Mesenchymal stem cell (in vitro differentiated cells and primary cell): ENCODE results near the gene MMS19. TPM values are rescaled to one million over a fixed set of nuclear protein-coding genes. Genes with fewer than 3 reads are reported as not detected.

Source experiments
- DNase-seq: peaks from one replicate; pipeline ENCODE4 v3.0.0-alpha.2; 2013
- H2AFZ ChIP-seq: one replicate; pipeline ENCODE4 v1.6.1; 2013; ENCODE audit warnings: low read depth, mild to moderate bottlenecking, control low read depth, inconsistent platforms, low read length, moderate library complexity
- H2AK5ac ChIP-seq: 2 replicates; pipeline ENCODE4 v1.6.1; 2013; ENCODE audit warnings: low read length, moderate library complexity, mild to moderate bottlenecking, inconsistent platforms; ENCODE audit not compliant: severe bottlenecking
- H2BK120ac ChIP-seq: one replicate; pipeline ENCODE4 v1.6.1; 2013; ENCODE audit warnings: low read depth, mild to moderate bottlenecking, inconsistent platforms, low read length, moderate library complexity
- H2BK12ac ChIP-seq, 2 experiments: one replicate each; pipeline ENCODE4 v1.6.1; 2013; ENCODE audit warnings: inconsistent platforms in 2 of 2, low read length in 2 of 2, mild to moderate bottlenecking in 2 of 2, moderate library complexity in 2 of 2, control low read depth in 1 of 2
- H2BK15ac ChIP-seq: one replicate; pipeline ENCODE4 v1.6.1; 2013; ENCODE audit warnings: mild to moderate bottlenecking, low read depth, inconsistent platforms; ENCODE audit not compliant: poor library complexity, severe bottlenecking
- H2BK5ac ChIP-seq: 2 replicates; pipeline ENCODE4 v1.6.1; 2013; ENCODE audit warnings: low read depth, mild to moderate bottlenecking, low read length, control low read depth, inconsistent platforms; ENCODE audit not compliant: poor library complexity, severe bottlenecking
- H3K14ac ChIP-seq, 2 experiments: one replicate each; pipeline ENCODE4 v1.6.1; 2013; ENCODE audit warnings: inconsistent platforms in 2 of 2, low read length in 2 of 2, control low read depth in 1 of 2, mild to moderate bottlenecking in 1 of 2, moderate library complexity in 1 of 2
- H3K18ac ChIP-seq, 2 experiments: one replicate each; pipeline ENCODE4 v1.6.1; 2013; ENCODE audit warnings: inconsistent platforms in 2 of 2, low read length in 2 of 2, control low read depth in 1 of 2, low read depth in 1 of 2, mild to moderate bottlenecking in 1 of 2
- H3K23ac ChIP-seq, 2 experiments: one replicate each; pipeline ENCODE4 v1.6.1; 2013; ENCODE audit warnings: inconsistent platforms in 2 of 2, low read length in 2 of 2, mild to moderate bottlenecking in 2 of 2, moderate library complexity in 2 of 2, control low read depth in 1 of 2
- H3K27ac ChIP-seq: 2 replicates; pipeline ENCODE4 v1.5.1; 2013; ENCODE audit warnings: mild to moderate bottlenecking, moderate library complexity, low read length, control low read depth, inconsistent platforms; ENCODE audit not compliant: poor library complexity, severe bottlenecking
- H3K27me3 ChIP-seq, 2 experiments: 2 replicates each; pipeline versions ENCODE4 v1.6.1 to v1.7.0; 2013; ENCODE audit warnings: low read length in 2 of 2, mild to moderate bottlenecking in 2 of 2, moderate library complexity in 2 of 2, control low read depth in 1 of 2, inconsistent platforms in 1 of 2; ENCODE audit not compliant: control insufficient read depth in 1 of 2, insufficient read depth in 1 of 2
- H3K36me3 ChIP-seq, 2 experiments: 2 replicates each; pipeline versions ENCODE4 v1.6.1 to v1.7.0; 2013; ENCODE audit warnings: low read length in 2 of 2, control low read depth in 1 of 2, inconsistent platforms in 1 of 2, low read depth in 1 of 2, mild to moderate bottlenecking in 1 of 2; ENCODE audit not compliant: insufficient read depth in 2 of 2, control insufficient read depth in 1 of 2
- H3K4ac ChIP-seq, 2 experiments: one replicate each; pipeline ENCODE4 v1.6.1; 2013; ENCODE audit warnings: inconsistent platforms in 2 of 2, low read length in 2 of 2, mild to moderate bottlenecking in 2 of 2, moderate library complexity in 2 of 2, control low read depth in 1 of 2, low read depth in 1 of 2
- H3K4me1 ChIP-seq: 2 replicates; pipeline ENCODE4 v1.6.1; 2013; ENCODE audit warnings: low read depth, low read length, control low read depth; ENCODE audit not compliant: control insufficient read depth, insufficient read depth
- H3K4me2 ChIP-seq: 2 replicates; pipeline ENCODE4 v1.6.1; 2013; ENCODE audit warnings: low read length, mild to moderate bottlenecking, inconsistent platforms; ENCODE audit not compliant: poor library complexity, severe bottlenecking
- H3K4me3 ChIP-seq, 2 experiments: 2 replicates each; pipeline versions ENCODE4 v1.5.1 to v1.7.0; 2013; ENCODE audit warnings: low read length in 2 of 2, mild to moderate bottlenecking in 2 of 2, control low read depth in 1 of 2, low read depth in 1 of 2; ENCODE audit not compliant: insufficient read depth in 1 of 2
- H3K79me1 ChIP-seq: replicated peaks from 2 replicates; pipeline ENCODE4 v1.6.1; 2013; ENCODE audit warnings: mild to moderate bottlenecking, control low read depth, low read length, inconsistent platforms; ENCODE audit not compliant: poor library complexity, severe bottlenecking
- H3K9ac ChIP-seq: 2 replicates; pipeline ENCODE4 v1.7.0; 2013; ENCODE audit warnings: mild to moderate bottlenecking, low read length, moderate library complexity
- H3K9me3 ChIP-seq: 2 replicates; pipeline ENCODE4 v1.7.0; 2013; ENCODE audit warnings: mild to moderate bottlenecking, low read length; ENCODE audit not compliant: control insufficient read depth
- H4K8ac ChIP-seq: one replicate; pipeline ENCODE4 v1.6.1; 2013; ENCODE audit warnings: inconsistent platforms, mild to moderate bottlenecking, low read length, moderate library complexity
- H4K91ac ChIP-seq: one replicate; pipeline ENCODE4 v1.6.1; 2013; ENCODE audit warnings: mild to moderate bottlenecking, low read length, inconsistent platforms
- WGBS: methylation state at CpG from one replicate; pipeline ENCODE4 v1.1.7; 2013; ENCODE audit warnings: mixed read lengths; 5-methylcytosine and 5-hydroxymethylcytosine counted together
- small RNA-seq: library from polyadenylated mRNA; stranded (forward); fragments of <200 nt; extraction: miRNeasy Mini kit (QIAGEN cat#:217004); gene quantifications from one replicate; pipeline ENCODE3, GENCODE V24; 2013; ENCODE audit warnings: low read depth

MMS19 gene

GRCh38 chr10:97412891-97413304 is 85.3 kb downstream of the MMS19 start:
- no peak overlapping the region for H4K91ac ChIP-seq
- peaks cover 0 to 9% of the 10 kb centered on the region in 2 experiments for H3K36me3 ChIP-seq
- H3K27ac ChIP-seq, result peak overlapping the region; percentile 32
- H3K27me3 ChIP-seq, result no peaks in the 10 kb centered on the region
- no peak overlapping the region for H2BK120ac ChIP-seq
- no peak overlapping the region for H3K14ac ChIP-seq
- H2BK12ac ChIP-seq, result peak overlapping the region in 1 of 2 experiments; percentile 56
- 92% methylated on average over 10 of the region's 10 CpGs for WGBS
- no peak overlapping the region for H2BK15ac ChIP-seq
- H3K79me1 ChIP-seq, result peaks cover 11% of the 10 kb centered on the region
- no peak overlapping the region for H2BK5ac ChIP-seq
- H2AK5ac ChIP-seq, result peak overlapping the region; percentile 29
- H4K8ac ChIP-seq, result no peak overlapping the region
- H3K4me2 ChIP-seq, result no peak overlapping the region
- no peaks in the 10 kb centered on the region for H3K9me3 ChIP-seq
- DNase-seq, result no peak
- no peak overlapping the region for H3K4ac ChIP-seq
- no peak overlapping the region for H3K18ac ChIP-seq
- no peak overlapping the region for H2AFZ ChIP-seq
- no peak overlapping the region for H3K4me3 ChIP-seq
- H3K9ac ChIP-seq, result no peak overlapping the region
- peaks cover 20% of the 10 kb centered on the region for H3K4me1 ChIP-seq
- no peak overlapping the region for H3K23ac ChIP-seq

- no peak overlapping the region for H2BK120ac ChIP-seq
- H3K18ac ChIP-seq, result no peak overlapping the region
- H3K9me3 ChIP-seq, result no peaks in the 10 kb centered on the region
- H2BK12ac ChIP-seq, result no peak overlapping the region
- H2BK15ac ChIP-seq, result no peak overlapping the region
- no peak overlapping the region for H2AFZ ChIP-seq
- H3K79me1 ChIP-seq, result peaks cover 7% of the 10 kb centered on the region
- no peaks in the 10 kb centered on the region for H3K27me3 ChIP-seq
- peaks cover 0 to 6% of the 10 kb centered on the region in 2 experiments for H3K36me3 ChIP-seq
- H2BK5ac ChIP-seq, result no peak overlapping the region
- H2AK5ac ChIP-seq, result no peak overlapping the region
- no peak overlapping the region for H4K91ac ChIP-seq
- no peak overlapping the region for H3K9ac ChIP-seq
- H3K23ac ChIP-seq, result no peak overlapping the region
- H3K14ac ChIP-seq, result no peak overlapping the region
- H3K4ac ChIP-seq, result no peak overlapping the region
- H3K4me2 ChIP-seq, result no peak overlapping the region
- H3K4me3 ChIP-seq, result no peak overlapping the region
- peaks cover 23% of the 10 kb centered on the region for H3K4me1 ChIP-seq
- 64% methylated on average over 4 of the region's 4 CpGs for WGBS
- peak overlapping the region; percentile 9 for H3K27ac ChIP-seq
- no peak overlapping the region for H4K8ac ChIP-seq
- no peak for DNase-seq
These were observed 86.8 kb downstream of the MMS19 start for GRCh38 chr10:97411406-97411805.

GRCh38 chr10:97408496-97408992 is 89.7 kb downstream of the MMS19 start:
- H2BK5ac ChIP-seq, result no peak overlapping the region
- peak overlapping the region; percentile 50 for H4K91ac ChIP-seq
- H2AFZ ChIP-seq, result no peak overlapping the region
- peak overlapping the region; percentile 7 for H2AK5ac ChIP-seq
- 87% methylated on average over 10 of the region's 10 CpGs for WGBS
- no peak overlapping the region for H3K4me3 ChIP-seq
- no peak for DNase-seq
- H3K27me3 ChIP-seq, result no peaks in the 10 kb centered on the region
- no peak overlapping the region for H3K27ac ChIP-seq
- H4K8ac ChIP-seq, result no peak overlapping the region
- peaks cover under 1% of the 10 kb centered on the region for H3K79me1 ChIP-seq
- no peak overlapping the region for H2BK12ac ChIP-seq
- no peak overlapping the region for H3K18ac ChIP-seq
- peaks cover 0 to 4% of the 10 kb centered on the region in 2 experiments for H3K36me3 ChIP-seq
- no peak overlapping the region for H2BK15ac ChIP-seq
- no peaks in the 10 kb centered on the region for H3K9me3 ChIP-seq
- peaks cover 13% of the 10 kb centered on the region for H3K4me1 ChIP-seq
- no peak overlapping the region for H3K4me2 ChIP-seq
- H3K9ac ChIP-seq, result no peak overlapping the region
- no peak overlapping the region for H3K23ac ChIP-seq
- H2BK120ac ChIP-seq, result no peak overlapping the region
- no peak overlapping the region for H3K4ac ChIP-seq
- H3K14ac ChIP-seq, result no peak overlapping the region

Small RNA genes lying within 50 kb of the gene (small RNA-seq; reads per million reads assigned to genes)
- gene RF00019, result not detected
